ENCODE data around the gene ADARB2.

GRCh38 chr10:1546431-1547110 is 190.8 kb downstream of the ADARB2 start:
- TF ChIP-seq CTCF (conservative IDR thresholded peaks at IDR 0.05 in 1 of 2, IDR thresholded peaks at IDR 0.05 in 1 of 2; ENCODE audit: low read depth in 1 of 2, low read length in 2 of 2) (no peak), EZH2 (IDR thresholded peaks at IDR 0.05; ENCODE audit: low read length, missing control alignments) (no peak)
